Measurements from ENCODE around the gene TFPI2.
"Not testable (repeated sequence)": the region's sequence is repeated elsewhere in the genome, so short reads cannot be mapped to it uniquely, and the experiment has no call there.

Gene TFPI2

GRCh38 chr7:93920496-93921182 lies 30.1 kb upstream of the TFPI2 start:
- Histone ChIP-seq H3K9ac (no peak overlapping the region), H3K4me3 (IDR thresholded peaks at IDR 0.05; ENCODE audit: insufficient read depth, low read depth, low read length) (no peak overlapping the region), H2AFZ (ENCODE audit: low read depth) (no peak overlapping the region), H3K4me2 (no peak overlapping the region), H3K36me3 (ENCODE audit: insufficient read depth) (no peaks in the 10 kb centered on the region), H4K20me1 (ENCODE audit: insufficient read depth) (no peaks in the 10 kb centered on the region), H3K4me1 (ENCODE audit: low read depth, poor library complexity, severe bottlenecking) (no peaks in the 10 kb centered on the region), H3K27ac (no peak overlapping the region), H3K79me2 (ENCODE audit: insufficient read depth, low read depth) (no peaks in the 10 kb centered on the region), H3K27me3 (ENCODE audit: insufficient read depth, low read depth) (no peaks in the 10 kb centered on the region)
- TF ChIP-seq, protein P1, sequence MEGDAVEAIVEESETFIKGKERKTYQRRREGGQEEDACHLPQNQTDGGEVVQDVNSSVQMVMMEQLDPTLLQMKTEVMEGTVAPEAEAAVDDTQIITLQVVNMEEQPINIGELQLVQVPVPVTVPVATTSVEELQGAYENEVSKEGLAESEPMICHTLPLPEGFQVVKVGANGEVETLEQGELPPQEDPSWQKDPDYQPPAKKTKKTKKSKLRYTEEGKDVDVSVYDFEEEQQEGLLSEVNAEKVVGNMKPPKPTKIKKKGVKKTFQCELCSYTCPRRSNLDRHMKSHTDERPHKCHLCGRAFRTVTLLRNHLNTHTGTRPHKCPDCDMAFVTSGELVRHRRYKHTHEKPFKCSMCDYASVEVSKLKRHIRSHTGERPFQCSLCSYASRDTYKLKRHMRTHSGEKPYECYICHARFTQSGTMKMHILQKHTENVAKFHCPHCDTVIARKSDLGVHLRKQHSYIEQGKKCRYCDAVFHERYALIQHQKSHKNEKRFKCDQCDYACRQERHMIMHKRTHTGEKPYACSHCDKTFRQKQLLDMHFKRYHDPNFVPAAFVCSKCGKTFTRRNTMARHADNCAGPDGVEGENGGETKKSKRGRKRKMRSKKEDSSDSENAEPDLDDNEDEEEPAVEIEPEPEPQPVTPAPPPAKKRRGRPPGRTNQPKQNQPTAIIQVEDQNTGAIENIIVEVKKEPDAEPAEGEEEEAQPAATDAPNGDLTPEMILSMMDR (conservative IDR thresholded peaks at IDR 0.05; ENCODE audit: low read depth, low read length): no peak

GRCh38 chr7:93916315-93916714 lies 25.8 kb upstream of the TFPI2 start:
- not testable (repeated sequence) for H3K4me3 ChIP-seq (IDR thresholded peaks at IDR 0.05; ENCODE audit: insufficient read depth, low read depth, low read length); H3K4me1 ChIP-seq (ENCODE audit: low read depth, poor library complexity, severe bottlenecking); H2AFZ ChIP-seq (ENCODE audit: low read depth); H3K36me3 ChIP-seq (ENCODE audit: insufficient read depth); H3K79me2 ChIP-seq (ENCODE audit: insufficient read depth, low read depth); H3K9ac ChIP-seq; H4K20me1 ChIP-seq (ENCODE audit: insufficient read depth); H3K4me2 ChIP-seq; H3K27ac ChIP-seq; H3K27me3 ChIP-seq (ENCODE audit: insufficient read depth, low read depth)

DNA sequence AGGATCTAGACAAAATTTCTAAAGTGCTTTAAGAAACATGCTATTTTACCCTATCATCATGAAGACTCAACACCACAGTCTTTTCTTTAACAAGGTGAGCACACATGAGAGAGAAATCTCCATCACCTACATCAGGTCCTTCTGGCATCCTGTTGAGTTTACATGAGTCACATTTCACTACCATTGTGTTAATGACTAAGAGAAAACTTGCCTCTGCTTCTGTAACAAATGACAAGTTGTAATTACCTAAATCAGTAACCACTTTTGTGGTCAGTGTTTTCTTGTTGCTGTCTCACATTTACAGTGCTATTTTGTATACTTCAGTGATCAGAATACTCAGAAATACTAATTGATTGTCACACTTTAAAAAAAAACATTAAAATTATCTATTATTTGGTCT lies 25.3 kb upstream of the TFPI2 start:
- H3K27ac ChIP-seq; H3K4me1 ChIP-seq (ENCODE audit: low read depth, poor library complexity, severe bottlenecking): not testable (repeated sequence)

GRCh38 chr7:93915206-93915842 lies 24.8 kb upstream of the TFPI2 start:
- not testable (repeated sequence) for H3K4me2 ChIP-seq; H4K20me1 ChIP-seq (ENCODE audit: insufficient read depth); H3K36me3 ChIP-seq (ENCODE audit: insufficient read depth); H3K4me1 ChIP-seq (ENCODE audit: low read depth, poor library complexity, severe bottlenecking); H2AFZ ChIP-seq (ENCODE audit: low read depth); H3K4me3 ChIP-seq (IDR thresholded peaks at IDR 0.05; ENCODE audit: insufficient read depth, low read depth, low read length); H3K27ac ChIP-seq; H3K27me3 ChIP-seq (ENCODE audit: insufficient read depth, low read depth); H3K9ac ChIP-seq; H3K79me2 ChIP-seq (ENCODE audit: insufficient read depth, low read depth)

More for the DNA sequence above, 25.3 kb upstream of the TFPI2 start:
- H4K20me1 ChIP-seq (ENCODE audit: insufficient read depth); H3K79me2 ChIP-seq (ENCODE audit: insufficient read depth, low read depth); H3K4me2 ChIP-seq; H2AFZ ChIP-seq (ENCODE audit: low read depth); H3K4me3 ChIP-seq (IDR thresholded peaks at IDR 0.05; ENCODE audit: insufficient read depth, low read depth, low read length); H3K36me3 ChIP-seq (ENCODE audit: insufficient read depth); H3K9ac ChIP-seq; H3K27me3 ChIP-seq (ENCODE audit: insufficient read depth, low read depth): not testable (repeated sequence)

DNA sequence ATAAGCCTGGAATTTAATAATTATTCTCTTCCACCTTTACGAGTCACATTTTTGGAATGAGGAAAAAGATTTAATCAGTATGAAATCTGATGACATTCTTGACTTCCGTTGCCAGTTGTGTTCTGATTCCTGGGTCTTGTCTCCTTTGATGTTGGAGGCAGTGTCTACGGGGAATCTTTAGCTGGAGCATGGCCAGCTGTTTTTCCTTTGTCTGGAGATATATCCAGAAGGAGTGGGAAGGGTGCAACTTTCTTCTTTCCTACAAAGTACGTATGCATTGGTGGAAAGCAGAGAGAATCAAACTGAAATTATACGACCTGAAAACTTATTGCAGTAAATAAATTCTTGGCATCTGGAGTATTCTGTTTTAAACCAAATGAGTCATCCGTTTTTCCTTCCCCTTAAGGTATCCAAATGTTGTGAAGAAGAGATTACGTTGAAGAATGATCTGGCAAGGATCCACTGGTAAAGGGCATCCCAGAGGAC lies 24.1 kb upstream of the TFPI2 start:
- no peak overlapping the region for H2AFZ ChIP-seq (ENCODE audit: low read depth)
- H3K4me2 ChIP-seq: no peak overlapping the region
- H3K4me1 ChIP-seq (ENCODE audit: low read depth, poor library complexity, severe bottlenecking): no peaks in the 10 kb centered on the region
- H3K4me3 ChIP-seq (IDR thresholded peaks at IDR 0.05; ENCODE audit: insufficient read depth, low read depth, low read length): no peak overlapping the region
- no peak overlapping the region for H3K9ac ChIP-seq
- 0 out of 2 replicates have a peak, but pooled peaks cover 2% of the 10 kb centered on the region for H3K27me3 ChIP-seq (ENCODE audit: insufficient read depth, low read depth)
- no peaks in the 10 kb centered on the region for H4K20me1 ChIP-seq (ENCODE audit: insufficient read depth)
- no peaks in the 10 kb centered on the region for H3K36me3 ChIP-seq (ENCODE audit: insufficient read depth)
- no peak overlapping the region for H3K27ac ChIP-seq
- TF ChIP-seq, protein P1 (conservative IDR thresholded peaks at IDR 0.05; ENCODE audit: low read depth, low read length): no peak
- no peaks in the 10 kb centered on the region for H3K79me2 ChIP-seq (ENCODE audit: insufficient read depth, low read depth)

- Histone ChIP-seq H3K4me1 (ENCODE audit: low read depth, poor library complexity, severe bottlenecking) (no peaks in the 10 kb centered on the region), H3K79me2 (ENCODE audit: insufficient read depth, low read depth) (no peaks in the 10 kb centered on the region), H3K27ac (no peak overlapping the region), H2AFZ (ENCODE audit: low read depth) (no peak overlapping the region), H3K9ac (no peak overlapping the region), H4K20me1 (ENCODE audit: insufficient read depth) (no peaks in the 10 kb centered on the region), H3K4me3 (IDR thresholded peaks at IDR 0.05; ENCODE audit: insufficient read depth, low read depth, low read length) (no peak overlapping the region), H3K27me3 (ENCODE audit: insufficient read depth, low read depth) (0 out of 2 replicates have a peak, but pooled peaks cover 2% of the 10 kb centered on the region), H3K4me2 (no peak overlapping the region), H3K36me3 (ENCODE audit: insufficient read depth) (no peaks in the 10 kb centered on the region)
- TF ChIP-seq, protein P1 (conservative IDR thresholded peaks at IDR 0.05; ENCODE audit: low read depth, low read length): no peak
These were observed 22.6 kb upstream of the TFPI2 start for GRCh38 chr7:93913197-93913596.

DNA sequence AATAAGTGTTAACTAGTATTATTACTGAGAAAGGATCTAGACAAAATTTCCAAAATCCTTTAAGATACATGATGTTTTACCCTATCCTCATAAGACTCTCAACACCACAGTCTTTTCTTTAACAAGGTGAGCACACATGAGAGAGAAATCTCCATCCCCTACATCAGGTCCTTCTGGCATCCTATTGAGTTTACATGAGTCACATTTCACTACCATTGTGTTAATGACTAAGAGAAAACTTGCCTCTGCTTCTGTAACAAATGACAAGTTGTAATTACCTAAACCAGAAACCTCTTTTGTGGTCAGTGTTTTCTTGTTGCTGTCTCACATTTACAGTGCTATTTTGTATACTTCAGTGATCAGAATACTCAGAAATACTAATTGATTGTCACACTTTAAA lies 21.1 kb upstream of the TFPI2 start:
- H3K36me3 ChIP-seq (ENCODE audit: insufficient read depth); H3K27me3 ChIP-seq (ENCODE audit: insufficient read depth, low read depth); H3K79me2 ChIP-seq (ENCODE audit: insufficient read depth, low read depth); H2AFZ ChIP-seq (ENCODE audit: low read depth); H4K20me1 ChIP-seq (ENCODE audit: insufficient read depth); H3K4me3 ChIP-seq (IDR thresholded peaks at IDR 0.05; ENCODE audit: insufficient read depth, low read depth, low read length); H3K27ac ChIP-seq; H3K4me2 ChIP-seq; H3K9ac ChIP-seq; H3K4me1 ChIP-seq (ENCODE audit: low read depth, poor library complexity, severe bottlenecking): not testable (repeated sequence)

DNA sequence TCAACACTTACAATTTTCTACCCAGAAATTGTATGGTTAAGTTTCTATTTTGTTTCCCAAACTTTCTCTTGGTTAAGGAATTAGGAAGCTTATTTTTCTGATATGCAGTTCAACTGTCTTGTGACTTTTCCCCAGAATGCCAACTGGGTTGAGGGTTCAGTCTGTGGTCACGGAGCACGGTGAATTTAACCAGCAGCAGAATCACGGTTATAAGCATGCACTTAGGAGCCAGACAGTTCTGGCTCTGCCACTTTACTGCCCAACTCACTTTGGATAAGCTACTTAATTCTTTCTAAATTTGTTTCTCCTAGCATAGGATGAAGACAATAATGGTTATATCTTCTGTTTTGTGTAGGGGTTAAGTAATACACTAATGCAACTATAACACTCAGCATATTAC lies 20.7 kb upstream of the TFPI2 start:
- H3K4me1 ChIP-seq (ENCODE audit: low read depth, poor library complexity, severe bottlenecking); H2AFZ ChIP-seq (ENCODE audit: low read depth); H3K36me3 ChIP-seq (ENCODE audit: insufficient read depth); H4K20me1 ChIP-seq (ENCODE audit: insufficient read depth); H3K9ac ChIP-seq; H3K27me3 ChIP-seq (ENCODE audit: insufficient read depth, low read depth); H3K4me3 ChIP-seq (IDR thresholded peaks at IDR 0.05; ENCODE audit: insufficient read depth, low read depth, low read length); H3K27ac ChIP-seq; H3K79me2 ChIP-seq (ENCODE audit: insufficient read depth, low read depth); H3K4me2 ChIP-seq: not testable (repeated sequence)
